ENCODE measurements around the gene DMRT2.

DNA sequence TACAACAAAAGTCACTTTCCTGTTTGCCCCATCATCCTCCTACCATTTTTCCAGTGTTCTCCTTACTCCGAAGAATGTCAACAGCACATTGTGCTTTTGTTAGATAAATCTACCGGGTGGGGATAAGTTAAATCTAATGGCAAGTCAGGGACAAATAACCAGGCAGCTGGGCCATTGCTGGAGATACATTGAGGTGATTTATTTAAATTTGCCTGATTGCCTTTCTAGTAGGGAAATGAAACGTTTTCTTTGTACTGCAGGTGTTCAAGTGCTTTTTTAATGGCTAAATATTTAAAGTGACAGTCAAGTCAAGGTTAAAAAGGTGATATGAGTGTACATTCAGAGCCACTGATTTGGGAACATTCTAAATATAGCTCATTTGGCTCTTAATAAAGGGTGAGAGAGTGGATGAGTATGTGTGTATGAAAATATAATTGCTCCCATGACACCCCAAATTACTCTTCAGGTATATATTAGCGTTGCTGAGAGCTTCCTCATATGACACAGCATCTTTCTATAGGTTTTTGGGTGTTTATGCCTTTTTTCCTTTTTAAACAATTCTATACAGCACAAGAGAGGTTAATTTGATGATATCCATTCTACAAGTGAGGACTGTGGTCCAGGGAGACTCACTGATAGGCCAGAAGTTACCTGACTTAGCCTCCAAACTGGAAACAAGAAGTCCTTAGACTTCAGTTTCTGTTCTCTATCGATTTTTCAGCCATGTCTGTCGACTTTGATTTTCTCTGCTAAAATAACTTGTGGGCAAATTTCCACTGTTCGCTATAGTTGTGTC lies 51.9 kb downstream of the DMRT2 start:
- no peak for TF ChIP-seq POLR2A (IDR thresholded peaks at IDR 0.05)
- TF ChIP-seq CTCF (IDR thresholded peaks at IDR 0.05): no peak

Data from Peyer's patch (tissue), 4 donors.